GM12872 (cell line): Measurements from ENCODE around the gene TMIGD2.

Source experiments
- CTCF ChIP-seq: IDR thresholded peaks from 3 replicates; pipeline ENCODE4 v1.5.1; 2011; ENCODE audit warnings: low read depth, mild to moderate bottlenecking, low read length, moderate library complexity; ENCODE audit not compliant: insufficient read depth

TMIGD2 gene

GRCh38 chr19:4302243-4302640 lies at the start of gene TMIGD2:
TMIGD2 (minus strand) TSS chr19:4302389; CDS start chr19:4302385, 4 bp downstream.
- no peak for TF ChIP-seq CTCF

- TF ChIP-seq CTCF, result no peak
These were observed 48.5 kb upstream of the TMIGD2 start for GRCh38 chr19:4350726-4351125.

DNA sequence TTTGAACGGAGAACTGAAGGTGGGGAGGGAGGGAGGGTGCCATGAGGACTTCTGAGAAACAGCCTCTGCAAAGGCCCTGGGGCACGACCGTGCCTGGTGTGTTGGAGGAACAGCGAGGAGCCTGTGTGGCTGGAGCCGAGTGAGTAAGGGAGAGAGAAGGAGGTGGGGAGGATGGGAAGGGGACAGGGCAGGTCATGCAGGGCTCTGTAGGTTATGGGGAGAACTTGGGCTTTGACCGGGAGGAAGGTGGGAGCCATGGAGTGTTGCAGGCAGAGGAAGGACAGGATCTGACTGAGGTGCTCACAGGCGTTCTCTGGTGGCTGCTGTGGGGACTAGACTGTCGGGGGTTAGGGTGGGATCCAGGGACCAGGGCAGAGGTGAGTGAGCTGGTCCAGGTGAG lies 47.9 kb upstream of the TMIGD2 start:
- TF ChIP-seq CTCF, result no peak

- no peak for TF ChIP-seq CTCF
These were observed 45.3 kb upstream of the TMIGD2 start for GRCh38 chr19:4347521-4347920.

GRCh38 chr19:4346020-4346383 lies 43.8 kb upstream of the TMIGD2 start:
- no peak for TF ChIP-seq CTCF

- no peak for TF ChIP-seq CTCF
These were observed 43.3 kb upstream of the TMIGD2 start for GRCh38 chr19:4345342-4346019.

GRCh38 chr19:4343370-4344307 lies 41.5 kb upstream of the TMIGD2 start, which contains the start of gene MPND:
MPND (plus strand) TSS chr19:4343562; CDS start chr19:4343594, 32 bp downstream.
- no peak for TF ChIP-seq CTCF
